ENCODE measurements around the gene ZC3H4. TPM values are rescaled to one million over a fixed set of nuclear protein-coding genes. Genes with fewer than 3 reads are reported as not detected.
A peak's percentile ranks its signal among the peaks of the same experiment; 100 is the strongest.

The ZC3H4 gene
- total RNA-seq = 23.9 and 29.2 TPM in 2 replicates

- Histone ChIP-seq H3K27me3 (ENCODE audit: control insufficient read depth, insufficient read depth, low read length) (no peaks in the 10 kb centered on the region), H3K36me3 (ENCODE audit: control insufficient read depth, insufficient read depth, low read length) (no peaks in the 10 kb centered on the region), H3K4me3 (ENCODE audit: low read depth, low read length) (peak within 1 kb of the TSS; percentile 92)
- peak; percentile 92 for DNase-seq (ENCODE audit: low read depth)
- TF ChIP-seq CTCF (IDR thresholded peaks at IDR 0.05; ENCODE audit: insufficient read depth, low read length, poor library complexity, severe bottlenecking) = no peak
Observed at GRCh38 chr19:47112997-47113849, at the start of gene ZC3H4. Gene ZC3H4 (minus strand): TSS chr19:47113776. CDS start chr19:47112584, 1,192 bp downstream.

- DNase-seq (ENCODE audit: low read depth) = no peak
- no peak for TF ChIP-seq CTCF (IDR thresholded peaks at IDR 0.05; ENCODE audit: insufficient read depth, low read length, poor library complexity, severe bottlenecking)
- peaks cover 3% of the 10 kb centered on the region for H3K36me3 ChIP-seq (ENCODE audit: control insufficient read depth, insufficient read depth, low read length)
- H3K27me3 ChIP-seq (ENCODE audit: control insufficient read depth, insufficient read depth, low read length) = no peaks in the 10 kb centered on the region
- no peak overlapping the region for H3K4me3 ChIP-seq (ENCODE audit: low read depth, low read length)
Observed at GRCh38 chr19:47161876-47162489, 48.4 kb upstream of the ZC3H4 start.

GRCh38 chr19:47158879-47159503, 45.4 kb upstream of the ZC3H4 start:
- peak; percentile 42 for DNase-seq (ENCODE audit: low read depth)
- H3K36me3 ChIP-seq (ENCODE audit: control insufficient read depth, insufficient read depth, low read length) = peaks cover 6% of the 10 kb centered on the region

GRCh38 chr19:47158367-47158791, 44.8 kb upstream of the ZC3H4 start:
- no peak for TF ChIP-seq CTCF (IDR thresholded peaks at IDR 0.05; ENCODE audit: insufficient read depth, low read length, poor library complexity, severe bottlenecking)
- no peak overlapping the region for H3K4me3 ChIP-seq (ENCODE audit: low read depth, low read length)
- DNase-seq (ENCODE audit: low read depth) = no peak
- H3K27me3 ChIP-seq (ENCODE audit: control insufficient read depth, insufficient read depth, low read length) = no peaks in the 10 kb centered on the region
- H3K36me3 ChIP-seq (ENCODE audit: control insufficient read depth, insufficient read depth, low read length) = peaks cover 6% of the 10 kb centered on the region

More at GRCh38 chr19:47158879-47159503, 45.4 kb upstream of the ZC3H4 start:
- no peak for TF ChIP-seq CTCF (IDR thresholded peaks at IDR 0.05; ENCODE audit: insufficient read depth, low read length, poor library complexity, severe bottlenecking)
- no peaks in the 10 kb centered on the region for H3K27me3 ChIP-seq (ENCODE audit: control insufficient read depth, insufficient read depth, low read length)
- H3K4me3 ChIP-seq (ENCODE audit: low read depth, low read length) = no peak overlapping the region

- Histone ChIP-seq H3K27me3 (ENCODE audit: control insufficient read depth, insufficient read depth, low read length) (no peaks in the 10 kb centered on the region), H3K36me3 (ENCODE audit: control insufficient read depth, insufficient read depth, low read length) (peaks cover 6% of the 10 kb centered on the region), H3K4me3 (ENCODE audit: low read depth, low read length) (no peak overlapping the region)
- no peak for TF ChIP-seq CTCF (IDR thresholded peaks at IDR 0.05; ENCODE audit: insufficient read depth, low read length, poor library complexity, severe bottlenecking)
- DNase-seq (ENCODE audit: low read depth) = peak; percentile 63
Observed at GRCh38 chr19:47157431-47158321, 44.1 kb upstream of the ZC3H4 start.

Measured in kidney epithelial cell (primary cell).